KG1 (cell line): ENCODE data around the gene DUSP12.

ENCODE experiments used
- DNase-seq: peaks from one replicate; lab custom pipeline; 2025; lab: John Stamatoyannopoulos, UW

The DUSP12 gene

GRCh38 chr1:161770250-161770649 lies 20.7 kb downstream of the DUSP12 start:
- DNase-seq: no peak

- DNase-seq: no peak
Observed at GRCh38 chr1:161771161-161771560, 21.6 kb downstream of the DUSP12 start.

GRCh38 chr1:161771973-161772372 lies 22.4 kb downstream of the DUSP12 start:
- DNase-seq: no peak

GRCh38 chr1:161772397-161772796 lies 22.8 kb downstream of the DUSP12 start:
- DNase-seq: peak; percentile 65

- no peak for DNase-seq
Observed at GRCh38 chr1:161773791-161774190, 24.2 kb downstream of the DUSP12 start.

- no peak for DNase-seq
Observed at GRCh38 chr1:161777261-161777660, 27.7 kb downstream of the DUSP12 start.

GRCh38 chr1:161778522-161778921 lies 28.9 kb downstream of the DUSP12 start:
- DNase-seq: no peak

- DNase-seq: no peak
Observed at GRCh38 chr1:161779393-161779792, 29.8 kb downstream of the DUSP12 start.

- DNase-seq: no peak
Observed at GRCh38 chr1:161781995-161782394, 32.4 kb downstream of the DUSP12 start.

- DNase-seq: no peak
Observed at GRCh38 chr1:161782886-161783285, 33.3 kb downstream of the DUSP12 start.

- DNase-seq: no peak
Observed at GRCh38 chr1:161784968-161785367, 35.4 kb downstream of the DUSP12 start.

GRCh38 chr1:161787355-161787754 lies 37.8 kb downstream of the DUSP12 start:
- no peak for DNase-seq

- no peak for DNase-seq
Observed at GRCh38 chr1:161790587-161791317, 41.2 kb downstream of the DUSP12 start.

- no peak for DNase-seq
Observed at GRCh38 chr1:161791904-161792655, 42.5 kb downstream of the DUSP12 start.

- peak; percentile 24 for DNase-seq
Observed at GRCh38 chr1:161792740-161793139, 43.2 kb downstream of the DUSP12 start.

- DNase-seq: no peak
Observed at GRCh38 chr1:161799792-161800191, 50.2 kb downstream of the DUSP12 start.

GRCh38 chr1:161801955-161802354 lies 52.4 kb downstream of the DUSP12 start:
- DNase-seq: no peak

GRCh38 chr1:161803181-161803580 lies 53.6 kb downstream of the DUSP12 start:
- DNase-seq: no peak

GRCh38 chr1:161805399-161806197 lies 56.0 kb downstream of the DUSP12 start:
- DNase-seq: no peak
